Measurements from ENCODE around the gene ITGA3.

Gene ITGA3

GRCh38 chr17:50133028-50133768 is 77.3 kb downstream of the ITGA3 start:
- Histone ChIP-seq H3K27me3 (ENCODE audit: insufficient read depth, low read length) (no peaks in the 10 kb centered on the region), H3K36me3 (ENCODE audit: insufficient read depth, low read length) (peaks cover 30% of the 10 kb centered on the region), H3K4me1 (ENCODE audit: insufficient read depth, low read length) (peaks cover 15% of the 10 kb centered on the region), H3K9me3 (ENCODE audit: low read length) (no peaks in the 10 kb centered on the region), H3K4me3 (ENCODE audit: low read length) (no peak overlapping the region), H2AFZ (ENCODE audit: low read depth, low read length) (no peak overlapping the region)

- Histone ChIP-seq H3K36me3 (ENCODE audit: insufficient read depth, low read length) (peaks cover 35% of the 10 kb centered on the region), H3K4me3 (ENCODE audit: low read length) (no peak overlapping the region), H3K9me3 (ENCODE audit: low read length) (no peaks in the 10 kb centered on the region), H3K4me1 (ENCODE audit: insufficient read depth, low read length) (peaks cover 12% of the 10 kb centered on the region), H2AFZ (ENCODE audit: low read depth, low read length) (no peak overlapping the region), H3K27me3 (ENCODE audit: insufficient read depth, low read length) (no peaks in the 10 kb centered on the region)
Observed at GRCh38 chr17:50133769-50134099, 77.8 kb downstream of the ITGA3 start.

- Histone ChIP-seq H2AFZ (ENCODE audit: low read depth, low read length) (no peak overlapping the region), H3K4me1 (ENCODE audit: insufficient read depth, low read length) (peaks cover 9% of the 10 kb centered on the region), H3K9me3 (ENCODE audit: low read length) (no peaks in the 10 kb centered on the region), H3K27me3 (ENCODE audit: insufficient read depth, low read length) (no peaks in the 10 kb centered on the region), H3K36me3 (ENCODE audit: insufficient read depth, low read length) (peaks cover 42% of the 10 kb centered on the region), H3K4me3 (ENCODE audit: low read length) (no peak overlapping the region)
Observed at GRCh38 chr17:50134206-50135110, 78.5 kb downstream of the ITGA3 start.

- Histone ChIP-seq H3K4me3 (ENCODE audit: low read length) (no peak overlapping the region), H2AFZ (ENCODE audit: low read depth, low read length) (no peak overlapping the region), H3K27me3 (ENCODE audit: insufficient read depth, low read length) (no peaks in the 10 kb centered on the region), H3K9me3 (ENCODE audit: low read length) (no peaks in the 10 kb centered on the region), H3K4me1 (ENCODE audit: insufficient read depth, low read length) (peaks cover 9% of the 10 kb centered on the region), H3K36me3 (ENCODE audit: insufficient read depth, low read length) (peaks cover 50% of the 10 kb centered on the region)
Observed at GRCh38 chr17:50135316-50136095, 79.6 kb downstream of the ITGA3 start.

GRCh38 chr17:50136096-50136687 is 80.3 kb downstream of the ITGA3 start:
- Histone ChIP-seq H2AFZ (ENCODE audit: low read depth, low read length) (no peak overlapping the region), H3K36me3 (ENCODE audit: insufficient read depth, low read length) (peaks cover 56% of the 10 kb centered on the region), H3K4me3 (ENCODE audit: low read length) (no peak overlapping the region), H3K4me1 (ENCODE audit: insufficient read depth, low read length) (peaks cover 3% of the 10 kb centered on the region), H3K27me3 (ENCODE audit: insufficient read depth, low read length) (no peaks in the 10 kb centered on the region), H3K9me3 (ENCODE audit: low read length) (no peaks in the 10 kb centered on the region)

- no peak overlapping the region for H2AFZ ChIP-seq (ENCODE audit: low read depth, low read length)
- H3K4me3 ChIP-seq (ENCODE audit: low read length) = no peak overlapping the region
- H3K27me3 ChIP-seq (ENCODE audit: insufficient read depth, low read length) = no peaks in the 10 kb centered on the region
- peaks cover 3% of the 10 kb centered on the region for H3K4me1 ChIP-seq (ENCODE audit: insufficient read depth, low read length)
- H3K9me3 ChIP-seq (ENCODE audit: low read length) = no peaks in the 10 kb centered on the region
- peaks cover 62% of the 10 kb centered on the region for H3K36me3 ChIP-seq (ENCODE audit: insufficient read depth, low read length)
Observed at GRCh38 chr17:50137042-50137441, 81.1 kb downstream of the ITGA3 start.

GRCh38 chr17:50139185-50139783 is 83.4 kb downstream of the ITGA3 start:
- H3K9me3 ChIP-seq (ENCODE audit: low read length) = no peaks in the 10 kb centered on the region
- H2AFZ ChIP-seq (ENCODE audit: low read depth, low read length) = no peak overlapping the region
- peaks cover 1% of the 10 kb centered on the region for H3K4me1 ChIP-seq (ENCODE audit: insufficient read depth, low read length)
- H3K27me3 ChIP-seq (ENCODE audit: insufficient read depth, low read length) = no peaks in the 10 kb centered on the region
- peaks cover 83% of the 10 kb centered on the region for H3K36me3 ChIP-seq (ENCODE audit: insufficient read depth, low read length)
- no peak overlapping the region for H3K4me3 ChIP-seq (ENCODE audit: low read length)

All from neuron (in vitro differentiated cells).